Vagina (tissue), 2 donors: Measurements from ENCODE around the gene DIO1.

Experiments used
- CTCF ChIP-seq, 3 experiments: fragments of 450-650 bp in 2 of 3; fragments of 200-600 bp in 1 of 3; sonication (generic) in 1 of 3; IDR thresholded peaks; one replicate each; pipeline ENCODE4 v1.5.1; 2017 to 2019; ENCODE audit warnings: antibody characterized with exemption in 3 of 3, mild to moderate bottlenecking in 2 of 3, moderate library complexity in 2 of 3
- POLR2A ChIP-seq, 2 donors: fragments of 450-650 bp; IDR thresholded peaks; one replicate each; pipeline ENCODE4 v1.6.1; 2017; ENCODE audit warnings: antibody characterized with exemption in 2 of 2, mild to moderate bottlenecking in 2 of 2, moderate library complexity in 2 of 2
- POLR2AphosphoS5 ChIP-seq, 2 donors: sonication (generic); formaldehyde crosslinking; IDR thresholded peaks; one replicate each; pipeline ENCODE4 v1.9.0; 2017; ENCODE audit warnings: antibody characterized with exemption in 2 of 2, mild to moderate bottlenecking in 2 of 2, low read depth in 1 of 2; ENCODE audit not compliant: insufficient read depth in 1 of 2

- TF ChIP-seq CTCF (IDR thresholded peaks at IDR 0.05) (no peak), POLR2AphosphoS5 (IDR thresholded peaks at IDR 0.05; ENCODE audit: insufficient read depth in 1 of 2, low read depth in 1 of 2) (no peak), POLR2A (IDR thresholded peaks at IDR 0.05) (no peak)
Observed at GRCh38 chr1:53943090-53943489, 49.1 kb downstream of the DIO1 start.
